Measurements from ENCODE around the gene SSH2.

DNA sequence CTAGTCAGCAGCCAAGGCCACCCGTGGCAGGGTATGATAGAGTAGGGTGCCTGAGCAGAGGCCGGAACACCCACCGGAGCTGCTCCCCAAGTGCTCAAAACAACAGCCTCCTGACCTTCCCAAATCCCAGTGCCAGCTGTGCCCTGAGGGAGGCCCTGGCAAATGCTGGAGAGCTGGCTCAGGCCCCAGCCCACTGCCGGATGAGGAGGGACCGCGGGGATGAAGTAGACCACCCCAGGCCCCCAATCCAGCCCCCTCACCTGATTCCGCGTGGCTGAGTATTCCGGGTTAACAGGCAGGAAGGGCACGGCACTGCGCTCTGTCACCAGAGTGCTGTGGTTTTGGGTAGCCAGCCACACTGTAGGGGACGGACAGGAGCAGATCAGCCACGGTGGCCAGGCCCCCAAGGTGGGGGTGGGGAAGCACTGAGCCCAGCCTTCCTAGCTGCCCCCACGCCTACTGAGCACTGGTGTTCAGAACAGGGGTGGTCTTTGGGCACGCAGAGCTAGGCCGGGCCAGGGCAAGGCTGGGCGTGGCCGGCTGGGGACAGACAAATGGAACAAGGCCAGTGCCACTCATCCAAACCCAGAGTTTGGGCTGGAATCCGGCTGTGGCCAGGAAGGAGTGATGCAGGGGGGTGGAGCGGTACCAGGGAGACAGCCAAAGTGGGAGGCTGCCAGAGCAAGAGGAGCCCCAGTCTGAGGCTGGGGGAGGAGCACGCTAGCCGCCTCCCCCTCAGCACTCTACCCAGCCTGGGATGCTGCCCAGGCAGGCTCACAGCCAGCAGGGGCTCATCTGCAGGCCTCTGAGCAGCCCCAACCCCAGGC, 352.4 kb downstream of the SSH2 start:
- TF ChIP-seq, protein P1, sequence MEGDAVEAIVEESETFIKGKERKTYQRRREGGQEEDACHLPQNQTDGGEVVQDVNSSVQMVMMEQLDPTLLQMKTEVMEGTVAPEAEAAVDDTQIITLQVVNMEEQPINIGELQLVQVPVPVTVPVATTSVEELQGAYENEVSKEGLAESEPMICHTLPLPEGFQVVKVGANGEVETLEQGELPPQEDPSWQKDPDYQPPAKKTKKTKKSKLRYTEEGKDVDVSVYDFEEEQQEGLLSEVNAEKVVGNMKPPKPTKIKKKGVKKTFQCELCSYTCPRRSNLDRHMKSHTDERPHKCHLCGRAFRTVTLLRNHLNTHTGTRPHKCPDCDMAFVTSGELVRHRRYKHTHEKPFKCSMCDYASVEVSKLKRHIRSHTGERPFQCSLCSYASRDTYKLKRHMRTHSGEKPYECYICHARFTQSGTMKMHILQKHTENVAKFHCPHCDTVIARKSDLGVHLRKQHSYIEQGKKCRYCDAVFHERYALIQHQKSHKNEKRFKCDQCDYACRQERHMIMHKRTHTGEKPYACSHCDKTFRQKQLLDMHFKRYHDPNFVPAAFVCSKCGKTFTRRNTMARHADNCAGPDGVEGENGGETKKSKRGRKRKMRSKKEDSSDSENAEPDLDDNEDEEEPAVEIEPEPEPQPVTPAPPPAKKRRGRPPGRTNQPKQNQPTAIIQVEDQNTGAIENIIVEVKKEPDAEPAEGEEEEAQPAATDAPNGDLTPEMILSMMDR (IDR thresholded peaks at IDR 0.05) = no peak
- no peak for TF ChIP-seq EZH2 (IDR thresholded peaks at IDR 0.05; ENCODE audit: borderline replicate concordance, insufficient read depth, low read depth, low read length, poor library complexity, severe bottlenecking)

Measured in B cell (primary cell).